Measurements from ENCODE around the gene SP110. TPM values are rescaled to one million over a fixed set of nuclear protein-coding genes. Genes with fewer than 3 reads are reported as not detected.
A peak's percentile ranks its signal among the peaks of the same experiment; 100 is the strongest.

SP110 gene
- total and polyA plus RNA-seq, 2 of the 8 experiments (the other 6 are each of a cell fraction or from before 2014, with no cell fraction given) = 3.1 to 7.1 TPM

DNA sequence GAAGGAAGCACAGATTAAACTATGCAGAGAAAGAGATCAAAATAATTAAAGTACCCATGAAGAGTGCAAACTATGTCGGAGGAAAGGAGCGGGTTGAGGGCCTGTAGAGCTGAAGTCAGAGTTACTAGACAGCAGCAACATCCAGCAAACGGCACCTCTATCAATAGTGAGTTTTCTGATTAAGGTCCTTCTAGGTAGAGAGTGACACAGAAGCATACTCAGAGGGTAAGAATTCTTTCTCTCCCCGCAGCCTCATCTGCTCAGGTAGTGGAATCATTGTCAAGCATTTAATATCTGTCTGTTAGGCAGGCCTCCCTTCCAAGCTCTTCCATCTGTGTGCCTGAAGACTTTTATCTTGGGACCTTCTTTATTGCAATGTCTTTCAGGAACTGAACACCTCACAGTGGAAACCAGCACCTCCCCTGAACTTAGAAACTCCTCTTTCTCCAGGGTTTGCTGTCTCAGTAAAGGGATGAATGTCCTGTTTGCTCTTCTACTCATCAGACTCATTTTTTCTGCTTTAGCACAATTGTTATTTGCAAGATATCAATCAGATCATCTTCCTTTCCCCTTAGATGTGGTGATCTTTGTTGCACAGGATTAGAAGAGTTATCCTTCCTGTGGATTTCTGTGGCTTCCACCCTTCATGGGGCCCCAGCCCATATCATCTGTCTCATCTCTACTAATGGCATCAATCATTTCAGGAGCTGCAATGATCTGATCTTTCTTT is 34.5 kb upstream of the SP110 start:
- DNase-seq (ENCODE audit: low read depth in 1 of 2, low spot score in 2 of 2) = no peak
- no peak for FAIRE-seq
- H3K79me1 ChIP-seq (ENCODE audit: low read depth, low read length) = no peaks in the 10 kb centered on the region
- CTCF ChIA-PET (ENCODE audit: partially characterized antibody) = no interaction called here
- no peaks in the 10 kb centered on the region for H3K27me3 ChIP-seq (replicated peaks in 1 of 4; ENCODE audit: control insufficient read depth in 3 of 4, extremely low read depth in 1 of 4, insufficient read depth in 3 of 4, low read length in 3 of 4)
- no peak overlapping the region for H3K27ac ChIP-seq (ENCODE audit: low read depth, low read length)
- H3K4ac ChIP-seq (replicated peaks; ENCODE audit: insufficient read length, low read depth, low read length) = no peak overlapping the region
- H2BK20ac ChIP-seq (ENCODE audit: low read length) = no peak overlapping the region
- H4K20me1 ChIP-seq (replicated peaks in 1 of 2; ENCODE audit: control insufficient read depth in 1 of 2, insufficient read depth in 2 of 2, low read length in 2 of 2) = no peaks in the 10 kb centered on the region
- H3K56ac ChIP-seq (replicated peaks; ENCODE audit: insufficient read length, low read depth, low read length) = no peak overlapping the region
- no peak overlapping the region for H2BK15ac ChIP-seq (ENCODE audit: low read length)
- no peak overlapping the region for H4K5ac ChIP-seq (ENCODE audit: insufficient read length, low read depth, low read length)
- H3K36me3 ChIP-seq (ENCODE audit: control insufficient read depth in 2 of 4, insufficient read depth in 4 of 4, low read length in 3 of 4) = no peaks in the 10 kb centered on the region
- no peaks in the 10 kb centered on the region for H3K23me2 ChIP-seq (ENCODE audit: low read depth, low read length)
- H2AFZ ChIP-seq (ENCODE audit: low read length) = 0 out of 2 replicates have a peak overlapping the region, but pooled peaks have one; percentile 23
- no peak overlapping the region for H2BK120ac ChIP-seq (replicated peaks; ENCODE audit: low read depth, low read length)
- H2BK12ac ChIP-seq (ENCODE audit: low read depth, low read length) = no peak overlapping the region
- H3K4me1 ChIP-seq (replicated peaks in 1 of 4; ENCODE audit: control insufficient read depth in 3 of 4, insufficient read depth in 4 of 4, low read length in 3 of 4) = no peaks in the 10 kb centered on the region
- POLR2A ChIA-PET (ENCODE audit: partially characterized antibody) = no interaction called here
- H2AK5ac ChIP-seq (ENCODE audit: low read depth, low read length) = no peak overlapping the region
- H3K9ac ChIP-seq (replicated peaks in 1 of 4; ENCODE audit: extremely low read depth in 1 of 4, low read depth in 3 of 4, low read length in 3 of 4) = no peak overlapping the region
- WGBS, 2 experiments (ENCODE audit: extremely low coverage in 1 of 2, insufficient coverage in 1 of 2, insufficient read length in 1 of 2, insufficient replicate concordance in 2 of 2, low coverage in 1 of 2, low lambda C conversion rate in 2 of 2, missing lambda C conversion rate in 1 of 2) = 91% methylated on average over 4 of the region's 4 CpGs; no CpG with 5 or more reads in 1 of the 2 experiments
- H2BK5ac ChIP-seq (ENCODE audit: low read depth, low read length) = no peak overlapping the region
- H3K79me2 ChIP-seq (ENCODE audit: control insufficient read depth in 1 of 2, insufficient read depth in 2 of 2, low read length in 2 of 2) = no peaks in the 10 kb centered on the region
- no peak overlapping the region for H3K23ac ChIP-seq (ENCODE audit: insufficient read length)
- H3K14ac ChIP-seq (ENCODE audit: insufficient read length) = no peak overlapping the region
- H3K18ac ChIP-seq (ENCODE audit: extremely low read depth, low read length) = no peak overlapping the region
- H3K4me3 ChIP-seq (ENCODE audit: extremely low read depth in 1 of 4, insufficient read depth in 2 of 4, low read depth in 3 of 4, low read length in 4 of 4) = no peak overlapping the region
- H4K91ac ChIP-seq (replicated peaks; ENCODE audit: insufficient read length, low read length) = no peak overlapping the region
- no peak overlapping the region for H3K4me2 ChIP-seq (ENCODE audit: insufficient read depth in 1 of 2, low read depth in 2 of 2, low read length in 2 of 2)
- TF ChIP-seq FOSL1 (IDR thresholded peaks at IDR 0.05; ENCODE audit: insufficient read depth, low read depth, low read length) (no peak), TBP (IDR thresholded peaks at IDR 0.05; ENCODE audit: low read depth, low read length) (no peak), CBX5 (IDR thresholded peaks at IDR 0.05; ENCODE audit: low read depth, low read length) (no peak), RFX5 (IDR thresholded peaks at IDR 0.05; ENCODE audit: borderline replicate concordance, low read depth, low read length) (no peak)
- TF ChIP-seq, protein P1, sequence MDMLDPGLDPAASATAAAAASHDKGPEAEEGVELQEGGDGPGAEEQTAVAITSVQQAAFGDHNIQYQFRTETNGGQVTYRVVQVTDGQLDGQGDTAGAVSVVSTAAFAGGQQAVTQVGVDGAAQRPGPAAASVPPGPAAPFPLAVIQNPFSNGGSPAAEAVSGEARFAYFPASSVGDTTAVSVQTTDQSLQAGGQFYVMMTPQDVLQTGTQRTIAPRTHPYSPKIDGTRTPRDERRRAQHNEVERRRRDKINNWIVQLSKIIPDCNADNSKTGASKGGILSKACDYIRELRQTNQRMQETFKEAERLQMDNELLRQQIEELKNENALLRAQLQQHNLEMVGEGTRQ (IDR thresholded peaks at IDR 0.05; ENCODE audit: low read length) = no peak
- TF ChIP-seq, protein P2, sequence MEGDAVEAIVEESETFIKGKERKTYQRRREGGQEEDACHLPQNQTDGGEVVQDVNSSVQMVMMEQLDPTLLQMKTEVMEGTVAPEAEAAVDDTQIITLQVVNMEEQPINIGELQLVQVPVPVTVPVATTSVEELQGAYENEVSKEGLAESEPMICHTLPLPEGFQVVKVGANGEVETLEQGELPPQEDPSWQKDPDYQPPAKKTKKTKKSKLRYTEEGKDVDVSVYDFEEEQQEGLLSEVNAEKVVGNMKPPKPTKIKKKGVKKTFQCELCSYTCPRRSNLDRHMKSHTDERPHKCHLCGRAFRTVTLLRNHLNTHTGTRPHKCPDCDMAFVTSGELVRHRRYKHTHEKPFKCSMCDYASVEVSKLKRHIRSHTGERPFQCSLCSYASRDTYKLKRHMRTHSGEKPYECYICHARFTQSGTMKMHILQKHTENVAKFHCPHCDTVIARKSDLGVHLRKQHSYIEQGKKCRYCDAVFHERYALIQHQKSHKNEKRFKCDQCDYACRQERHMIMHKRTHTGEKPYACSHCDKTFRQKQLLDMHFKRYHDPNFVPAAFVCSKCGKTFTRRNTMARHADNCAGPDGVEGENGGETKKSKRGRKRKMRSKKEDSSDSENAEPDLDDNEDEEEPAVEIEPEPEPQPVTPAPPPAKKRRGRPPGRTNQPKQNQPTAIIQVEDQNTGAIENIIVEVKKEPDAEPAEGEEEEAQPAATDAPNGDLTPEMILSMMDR (IDR thresholded peaks at IDR 0.05; ENCODE audit: control extremely low read depth in 1 of 3, insufficient read depth in 1 of 3, low read depth in 1 of 3, low read length in 3 of 3) = no peak
- no peak overlapping the region for H4K8ac ChIP-seq (ENCODE audit: extremely low read depth, insufficient read depth, low read length)
- no peaks in the 10 kb centered on the region for H3K9me3 ChIP-seq (ENCODE audit: insufficient read depth in 2 of 2, low read depth in 1 of 2, low read length in 1 of 2)
